Measurements from ENCODE around the gene MYH11.

Gene MYH11

GRCh38 chr16:15887283-15887682 is 30.5 kb upstream of the MYH11 start:
- no peak for TF ChIP-seq CTCF (IDR thresholded peaks at IDR 0.05; ENCODE audit: low read depth, low read length)
- DNase-seq (ENCODE audit: low read depth in 2 of 2): no peak
- peak overlapping the region; percentile 72 to 96 for H3K4me3 ChIP-seq (replicated peaks in 1 of 2; ENCODE audit: low read depth in 2 of 2, low read length in 2 of 2)

- H3K4me3 ChIP-seq (replicated peaks in 1 of 2; ENCODE audit: low read depth in 2 of 2, low read length in 2 of 2): no peak overlapping the region
- no peak for DNase-seq (ENCODE audit: low read depth in 2 of 2)
- no peak for TF ChIP-seq CTCF (IDR thresholded peaks at IDR 0.05; ENCODE audit: low read depth, low read length)
Measured at GRCh38 chr16:15886078-15886477, 29.2 kb upstream of the MYH11 start.

GRCh38 chr16:15885560-15886001 is 28.8 kb upstream of the MYH11 start:
- no peak for TF ChIP-seq CTCF (IDR thresholded peaks at IDR 0.05; ENCODE audit: low read depth, low read length)
- peak in 1 of 2 donors; percentile 55 for DNase-seq (ENCODE audit: low read depth in 2 of 2)
- H3K4me3 ChIP-seq (replicated peaks in 1 of 2; ENCODE audit: low read depth in 2 of 2, low read length in 2 of 2): no peak overlapping the region

GRCh38 chr16:15882563-15882962 is 25.7 kb upstream of the MYH11 start:
- no peak overlapping the region for H3K4me3 ChIP-seq (replicated peaks in 1 of 2; ENCODE audit: low read depth in 2 of 2, low read length in 2 of 2)
- TF ChIP-seq CTCF (IDR thresholded peaks at IDR 0.05; ENCODE audit: low read depth, low read length): no peak
- no peak for DNase-seq (ENCODE audit: low read depth in 2 of 2)

- DNase-seq (ENCODE audit: low read depth in 2 of 2): no peak
- no peak overlapping the region for H3K4me3 ChIP-seq (replicated peaks in 1 of 2; ENCODE audit: low read depth in 2 of 2, low read length in 2 of 2)
- no peak for TF ChIP-seq CTCF (IDR thresholded peaks at IDR 0.05; ENCODE audit: low read depth, low read length)
Measured at GRCh38 chr16:15881794-15882379, 25.1 kb upstream of the MYH11 start.

- no peak for DNase-seq (ENCODE audit: low read depth in 2 of 2)
- TF ChIP-seq CTCF (IDR thresholded peaks at IDR 0.05; ENCODE audit: low read depth, low read length): no peak
Measured at GRCh38 chr16:15880434-15881308, 23.8 kb upstream of the MYH11 start.

More at GRCh38 chr16:15880434-15881308, 23.8 kb upstream of the MYH11 start:
- no peak overlapping the region for H3K4me3 ChIP-seq (replicated peaks in 1 of 2; ENCODE audit: low read depth in 2 of 2, low read length in 2 of 2)
